HG03457 (cell line): Measurements from ENCODE around the gene EPB41L4B.
A peak's percentile ranks its signal among the peaks of the same experiment; 100 is the strongest.
"Not testable (repeated sequence)": the region's sequence is repeated elsewhere in the genome, so short reads cannot be mapped to it uniquely, and the experiment has no call there.

Experiments
- ATAC-seq: cut with Tn5 transposase; IDR thresholded peaks from one replicate; pipeline ENCODE4 v1.9.1; 2021; ENCODE audit warnings: moderate number of reproducible peaks; ENCODE audit not compliant: unreplicated experiment

The EPB41L4B gene

DNA sequence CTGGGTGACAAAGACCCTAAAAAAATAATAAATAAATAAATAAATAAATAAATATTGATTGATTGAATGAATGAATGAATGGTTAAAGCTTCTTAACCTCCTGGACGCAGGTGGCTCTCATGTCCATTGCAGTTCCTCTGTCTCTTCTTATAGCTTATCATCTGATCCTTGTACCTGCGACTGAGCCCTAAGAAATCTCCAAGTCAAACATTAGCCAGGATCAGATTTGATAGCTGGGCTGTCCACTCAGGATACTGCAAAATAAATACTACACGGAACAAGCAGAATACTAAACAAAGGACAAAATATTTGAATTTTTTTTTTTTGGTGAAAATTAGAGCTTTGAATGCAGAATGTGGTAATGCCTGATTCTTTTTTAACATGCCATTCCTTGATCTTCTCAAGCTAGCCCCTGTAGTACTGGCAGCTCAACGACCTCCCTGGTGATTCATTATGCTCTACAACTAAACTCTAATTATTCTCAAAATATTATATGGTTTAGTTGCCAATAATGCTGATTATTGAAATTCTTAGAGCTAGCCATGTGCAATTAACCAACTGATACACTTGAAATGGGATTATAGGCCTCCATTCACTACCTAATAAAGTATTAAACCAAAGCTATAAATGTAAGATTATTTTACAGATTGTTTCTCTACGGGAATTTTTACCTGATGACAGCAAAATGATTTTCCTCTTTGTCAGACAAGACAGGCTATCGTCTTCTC, 191.2 kb downstream of the EPB41L4B start:
- ATAC-seq, result no peak

DNA sequence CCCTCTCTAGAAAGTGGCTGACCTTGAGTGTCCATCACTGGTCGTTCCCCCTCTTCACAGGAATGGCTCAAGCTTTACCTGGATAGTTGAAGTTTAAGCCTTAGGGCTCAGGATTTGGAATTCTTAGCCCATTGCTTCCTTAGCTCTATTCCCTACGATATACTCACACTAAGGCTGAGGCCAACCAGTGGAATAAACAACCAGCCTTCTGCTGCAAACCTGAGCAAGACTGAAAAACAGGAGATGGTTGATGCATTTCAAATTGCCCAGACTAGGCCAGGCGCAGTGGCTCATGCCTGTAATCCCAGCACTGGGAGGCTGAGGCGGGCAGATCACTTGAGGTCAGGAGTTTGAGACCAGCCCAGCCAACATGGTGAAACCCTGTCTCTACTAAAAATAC, 194.2 kb downstream of the EPB41L4B start:
- not testable (repeated sequence) for ATAC-seq

- no peak for ATAC-seq
These were observed 196.7 kb downstream of the EPB41L4B start for GRCh38 chr9:109124121-109124520.

GRCh38 chr9:109122726-109123621, 197.9 kb downstream of the EPB41L4B start:
- peak; percentile 29 for ATAC-seq
